B cell (primary cell): Measurements from ENCODE around the gene IL9. TPM values are rescaled to one million over a fixed set of nuclear protein-coding genes. Genes with fewer than 3 reads are reported as not detected.

Experiments
- ATAC-seq: fragments of 200-7000 bp; cut with Tn5 transposase; one replicate; pipeline ENCODE4 v1.10.0; 2021; ENCODE audit warnings: low read depth, mild to moderate bottlenecking, moderate number of reproducible peaks, moderate library complexity
- CTCF ChIA-PET: fragments of 350-600 bp; sonication (Branson Sonifier 250); formaldehyde crosslinking; loops from one replicate; lab custom pipeline; 2021; ENCODE audit warnings: antibody characterized with exemption, inconsistent platforms; lab: Charles Lee
- POLR2A ChIA-PET: fragments of 350-600 bp; sonication (Branson Sonifier 250); formaldehyde crosslinking; loops from one replicate; lab custom pipeline; 2021; ENCODE audit warnings: antibody characterized with exemption; lab: Charles Lee
- DNase-seq: peaks from one replicate; pipeline ENCODE4 v3.0.0; 2013
- H2AFZ ChIP-seq: 2 replicates; pipeline ENCODE4 v1.6.1; 2012; ENCODE audit warnings: mild to moderate bottlenecking, low read depth, low read length; ENCODE audit not compliant: insufficient read depth, poor library complexity, severe bottlenecking
- H3K27ac ChIP-seq, 2 donors: 1 replicate in 1 of 2; 2 replicates in 1 of 2; pipeline ENCODE4 v1.5.1; 2012 to 2013; ENCODE audit warnings: low read length in 2 of 2, mild to moderate bottlenecking in 2 of 2, moderate library complexity in 1 of 2
- H3K27me3 ChIP-seq, 4 experiments: fragments of 200-600 bp in 1 of 4; sonication (generic) in 1 of 4; replicated peaks in 1 of 4; 1 replicate in 2 of 4; 2 replicates in 2 of 4; pipeline versions ENCODE4 v1.6.1 to v1.7.0; 2013 to 2016; ENCODE audit warnings: low read length in 3 of 4, mild to moderate bottlenecking in 2 of 4, mixed read lengths in 1 of 4, moderate library complexity in 1 of 4; ENCODE audit not compliant: insufficient read depth in 4 of 4, control insufficient read depth in 3 of 4; ENCODE audit errors: control extremely low read depth in 1 of 4
- H3K36me3 ChIP-seq, 2 experiments: replicated peaks in 1 of 2; 1 replicate in 1 of 2; 2 replicates in 1 of 2; pipeline versions ENCODE4 v1.6.1 to v1.7.1; 2013; ENCODE audit warnings: low read length in 1 of 2; ENCODE audit not compliant: insufficient read depth in 2 of 2, control insufficient read depth in 1 of 2; ENCODE audit errors: control extremely low read depth in 1 of 2, extremely low read depth in 1 of 2
- H3K4me1 ChIP-seq, 2 donors: fragments of 200-600 bp in 1 of 2; sonication (generic) in 1 of 2; 1 replicate in 1 of 2; 2 replicates in 1 of 2; pipeline versions ENCODE4 v1.5.1 to v1.6.1; 2013 to 2017; ENCODE audit warnings: low read length in 2 of 2; ENCODE audit not compliant: control insufficient read depth in 2 of 2, insufficient read depth in 2 of 2
- H3K4me2 ChIP-seq: replicated peaks from 2 replicates; pipeline ENCODE3; 2012; ENCODE audit warnings: mild to moderate bottlenecking, low read depth, low read length; ENCODE audit not compliant: poor library complexity, severe bottlenecking
- H3K4me3 ChIP-seq, 5 experiments: fragments of 200-600 bp in 1 of 5; sonication (generic) in 1 of 5; 1 replicate in 3 of 5; 2 replicates in 2 of 5; pipeline versions ENCODE4 v1.5.1 to v1.7.0; 2011 to 2016; ENCODE audit warnings: low read length in 4 of 5, mild to moderate bottlenecking in 4 of 5, low read depth in 2 of 5, control low read depth in 1 of 5, moderate library complexity in 1 of 5; ENCODE audit not compliant: insufficient read depth in 1 of 5; ENCODE audit errors: control extremely low read depth in 1 of 5, extremely low read depth in 1 of 5
- H3K79me2 ChIP-seq: fragments of 200-600 bp; sonication (generic); one replicate; pipeline ENCODE4 v1.6.0; 2016; ENCODE audit warnings: low read length; ENCODE audit not compliant: control insufficient read depth, insufficient read depth
- H3K9ac ChIP-seq: fragments of 200-600 bp; sonication (generic); 2 replicates; pipeline ENCODE4 v1.6.1; 2017; ENCODE audit warnings: mild to moderate bottlenecking, low read length, moderate library complexity
- H3K9me3 ChIP-seq, 3 donors: one replicate each; pipeline versions ENCODE4 v1.6.1 to v1.7.1; 2013; ENCODE audit warnings: low read length in 2 of 3; ENCODE audit not compliant: control insufficient read depth in 2 of 3, insufficient read depth in 1 of 3; ENCODE audit errors: control extremely low read depth in 1 of 3
- H4K20me1 ChIP-seq: 2 replicates; pipeline ENCODE4 v1.6.0; 2012; ENCODE audit warnings: mild to moderate bottlenecking, low read length; ENCODE audit not compliant: insufficient read depth, control insufficient read depth, poor library complexity, severe bottlenecking
- H3K27ac Mint-ChIP-seq: one replicate; pipeline ENCODE4 v1.8.0; 2021; ENCODE audit warnings: mixed read lengths
- H3K27me3 Mint-ChIP-seq: one replicate; pipeline ENCODE4 v1.8.0; 2021; ENCODE audit warnings: mixed read lengths
- H3K4me1 Mint-ChIP-seq: one replicate; pipeline ENCODE4 v1.8.0; 2021; ENCODE audit warnings: mixed read lengths
- H3K4me3 Mint-ChIP-seq: one replicate; pipeline ENCODE4 v1.8.0; 2021; ENCODE audit warnings: mixed read lengths
- H3K9me3 Mint-ChIP-seq: one replicate; pipeline ENCODE4 v1.8.0; 2022; ENCODE audit warnings: mixed read lengths; ENCODE audit not compliant: insufficient read depth
- EZH2 ChIP-seq: IDR thresholded peaks from 2 replicates; pipeline ENCODE4 v1.6.1; 2012; ENCODE audit warnings: borderline replicate concordance, low read depth, mild to moderate bottlenecking, moderate library complexity, low read length; ENCODE audit not compliant: insufficient read depth, poor library complexity, severe bottlenecking
- WGBS: methylation state at CpG from one replicate; pipeline ENCODE4 v1.1.5; 2013; ENCODE audit warnings: missing lambda C conversion rate; ENCODE audit not compliant: insufficient coverage; 5-methylcytosine and 5-hydroxymethylcytosine counted together
- intact Hi-C: fragments of 100-400 bp; cut with micrococcal nuclease; formaldehyde crosslinking; loops from one replicate; pipeline ENCODE4 v1.10.0; 2022
- polyA plus RNA-seq: library from polyadenylated mRNA; depleted of rRNA; stranded (reverse); fragments of >200 nt; gene quantifications from 2 replicates; pipeline ENCODE4 v1.2.3, GENCODE V29; 2012
- total RNA-seq, 2 donors: library from RNA; stranded (reverse); fragments of 120-200 nt in 1 of 2; gene quantifications; 1 replicate in 1 of 2; 2 replicates in 1 of 2; pipeline versions ENCODE4 v1.2.3 to v1.2.4, GENCODE V29; 2013 to 2022
- TF ChIP-seq, protein P1 (sequence below): fragments of 200-600 bp; IDR thresholded peaks from one replicate; pipeline ENCODE4 v1.8.0; 2022; ENCODE audit warnings: antibody characterized with exemption, mild to moderate bottlenecking

IL9 gene
- total and polyA plus RNA-seq, 2 donors (not counting 1 experiment from before 2014, with no cell fraction given) = not detected

DNA sequence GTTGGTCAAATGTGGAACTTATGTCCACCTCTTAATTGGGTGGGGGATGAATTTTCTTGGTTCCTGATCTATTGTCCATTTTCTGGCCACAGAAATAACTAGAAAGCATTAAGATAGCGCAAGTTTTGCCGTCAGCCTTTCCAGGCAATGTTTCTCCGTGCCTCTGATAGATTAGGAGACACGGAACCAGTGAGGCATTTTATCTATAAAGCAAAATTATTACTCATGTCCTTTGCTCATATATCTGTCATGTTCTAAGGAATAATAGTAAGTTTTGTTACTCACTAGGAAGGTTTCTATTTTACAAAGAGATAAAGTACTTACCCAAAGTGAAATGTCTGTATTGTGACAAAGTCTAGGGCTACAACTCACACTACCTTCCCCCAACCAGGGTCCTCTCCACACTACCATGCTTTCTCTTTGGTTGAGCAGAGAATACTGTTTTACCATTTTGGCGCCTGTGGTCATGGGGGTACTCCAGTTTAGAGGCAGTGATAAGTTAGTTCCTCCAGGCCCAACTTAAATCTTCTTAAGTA is 19.9 kb upstream of the IL9 start:
- intact Hi-C loops = no loop called here
- Histone ChIP-seq H3K79me2 (no peaks in the 10 kb centered on the region), H3K4me1 (no peaks in the 10 kb centered on the region), H3K9me3 (no peaks in the 10 kb centered on the region), H3K9ac (no peak overlapping the region), H4K20me1 (no peaks in the 10 kb centered on the region), H3K36me3 (no peaks in the 10 kb centered on the region), H3K4me3 (no peak overlapping the region), H3K27me3 (peaks cover 0 to 12% (median 2%) of the 10 kb centered on the region in 4 experiments), H3K27ac (no peak overlapping the region), H3K4me2 (no peak overlapping the region), H2AFZ (no peak overlapping the region)
- ChIA-PET POLR2A (no interaction called here), CTCF (no interaction called here)
- Mint-ChIP-seq H3K4me1 (no peaks in the 10 kb centered on the region), H3K27me3 (peaks cover 65% of the 10 kb centered on the region), H3K4me3 (no peak overlapping the region), H3K27ac (no peak overlapping the region), H3K9me3 (peaks cover 1% of the 10 kb centered on the region)
- DNase-seq = no peak
- no peak for ATAC-seq
- WGBS = 100% methylated on average over 3 of the region's 5 CpGs
- TF ChIP-seq, protein P1, sequence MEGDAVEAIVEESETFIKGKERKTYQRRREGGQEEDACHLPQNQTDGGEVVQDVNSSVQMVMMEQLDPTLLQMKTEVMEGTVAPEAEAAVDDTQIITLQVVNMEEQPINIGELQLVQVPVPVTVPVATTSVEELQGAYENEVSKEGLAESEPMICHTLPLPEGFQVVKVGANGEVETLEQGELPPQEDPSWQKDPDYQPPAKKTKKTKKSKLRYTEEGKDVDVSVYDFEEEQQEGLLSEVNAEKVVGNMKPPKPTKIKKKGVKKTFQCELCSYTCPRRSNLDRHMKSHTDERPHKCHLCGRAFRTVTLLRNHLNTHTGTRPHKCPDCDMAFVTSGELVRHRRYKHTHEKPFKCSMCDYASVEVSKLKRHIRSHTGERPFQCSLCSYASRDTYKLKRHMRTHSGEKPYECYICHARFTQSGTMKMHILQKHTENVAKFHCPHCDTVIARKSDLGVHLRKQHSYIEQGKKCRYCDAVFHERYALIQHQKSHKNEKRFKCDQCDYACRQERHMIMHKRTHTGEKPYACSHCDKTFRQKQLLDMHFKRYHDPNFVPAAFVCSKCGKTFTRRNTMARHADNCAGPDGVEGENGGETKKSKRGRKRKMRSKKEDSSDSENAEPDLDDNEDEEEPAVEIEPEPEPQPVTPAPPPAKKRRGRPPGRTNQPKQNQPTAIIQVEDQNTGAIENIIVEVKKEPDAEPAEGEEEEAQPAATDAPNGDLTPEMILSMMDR = no peak
- TF ChIP-seq EZH2 = no peak

DNA sequence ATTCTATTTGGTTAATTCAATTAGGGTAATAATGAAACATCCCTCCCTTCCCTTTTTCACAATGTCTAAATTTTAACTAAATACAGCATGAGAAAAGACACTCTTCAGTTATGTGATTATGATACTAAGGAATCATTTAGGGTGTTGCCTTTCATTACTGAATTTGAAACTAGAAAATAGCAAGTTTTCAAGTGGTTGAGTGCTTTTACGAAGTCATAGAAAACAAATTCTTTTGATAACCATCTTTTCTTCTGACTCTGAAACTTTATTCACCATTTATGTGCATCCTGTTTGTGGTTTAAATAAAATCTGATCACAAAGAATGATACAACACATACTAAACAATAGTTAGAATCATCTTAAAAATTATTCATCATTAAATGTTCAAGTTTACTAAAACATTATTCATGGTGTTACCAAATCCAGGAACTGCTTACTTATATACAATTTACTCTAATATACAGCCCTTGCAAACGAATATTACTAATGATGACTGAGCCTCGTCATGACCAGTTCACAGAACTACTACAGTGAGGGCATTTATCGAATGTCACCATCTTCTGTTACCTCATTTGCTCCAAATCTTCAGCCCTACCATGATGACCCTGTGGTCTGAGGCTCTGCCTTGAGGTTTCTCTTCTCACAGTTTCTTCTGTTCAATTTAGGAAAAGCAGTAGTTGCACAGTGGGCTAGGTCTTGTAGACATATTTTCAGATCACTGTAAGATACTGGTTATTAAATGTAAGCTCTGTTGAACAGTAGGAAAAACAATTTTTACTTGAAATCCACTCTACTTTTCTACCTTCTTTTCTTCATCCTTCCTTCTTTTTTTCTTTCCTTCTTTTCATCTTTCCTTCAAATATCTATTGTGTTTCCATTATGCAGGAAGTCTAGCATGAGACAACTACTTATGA is 18.3 kb upstream of the IL9 start:
- Mint-ChIP-seq H3K27me3 (peaks cover 67% of the 10 kb centered on the region), H3K4me3 (no peak overlapping the region), H3K27ac (no peak overlapping the region), H3K9me3 (peaks cover 1% of the 10 kb centered on the region), H3K4me1 (no peaks in the 10 kb centered on the region)
- Histone ChIP-seq H3K4me3 (no peak overlapping the region), H4K20me1 (no peaks in the 10 kb centered on the region), H3K4me2 (no peak overlapping the region), H3K27ac (no peak overlapping the region), H3K9me3 (no peaks in the 10 kb centered on the region), H3K27me3 (peaks cover 0 to 17% (median 4%) of the 10 kb centered on the region in 4 experiments), H3K4me1 (no peaks in the 10 kb centered on the region), H3K9ac (no peak overlapping the region), H3K79me2 (no peaks in the 10 kb centered on the region), H2AFZ (no peak overlapping the region), H3K36me3 (no peaks in the 10 kb centered on the region)
- no peak for DNase-seq
- intact Hi-C loops = no loop called here
- POLR2A ChIA-PET = no interaction called here
- no peak for TF ChIP-seq EZH2
- TF ChIP-seq, protein P1 = no peak
- ATAC-seq = no peak
- CTCF ChIA-PET = no interaction called here
- WGBS = 73% methylated on average over 3 of the region's 4 CpGs
